ENCODE results near the gene ZNF362. TPM values are rescaled to one million over a fixed set of nuclear protein-coding genes. Genes with fewer than 3 reads are reported as not detected.

The ZNF362 gene
- total RNA-seq, 6 experiments from 2014 or later: 15.3 to 19.6 (median 17.0) TPM

DNA sequence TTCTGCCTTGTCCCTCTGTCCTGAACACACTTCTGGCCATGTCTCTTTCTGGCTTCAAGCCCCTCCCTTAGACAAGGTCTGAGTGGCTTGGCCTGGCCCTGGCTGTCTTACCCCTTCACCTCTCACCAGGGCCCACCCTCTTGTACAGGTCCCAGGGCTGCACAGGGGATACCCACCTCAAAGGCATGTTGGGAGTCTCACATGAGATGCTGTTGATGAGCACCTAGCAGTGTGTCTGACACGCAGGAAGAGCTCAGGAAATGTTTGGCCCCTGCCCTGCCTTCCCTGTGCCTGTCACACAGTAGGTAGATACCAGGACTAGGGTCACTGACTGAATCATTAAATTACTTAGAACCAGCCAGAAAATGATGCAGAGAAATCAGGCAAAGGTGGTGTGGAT lies 16.6 kb downstream of the ZNF362 start:
- TF ChIP-seq, protein P1, sequence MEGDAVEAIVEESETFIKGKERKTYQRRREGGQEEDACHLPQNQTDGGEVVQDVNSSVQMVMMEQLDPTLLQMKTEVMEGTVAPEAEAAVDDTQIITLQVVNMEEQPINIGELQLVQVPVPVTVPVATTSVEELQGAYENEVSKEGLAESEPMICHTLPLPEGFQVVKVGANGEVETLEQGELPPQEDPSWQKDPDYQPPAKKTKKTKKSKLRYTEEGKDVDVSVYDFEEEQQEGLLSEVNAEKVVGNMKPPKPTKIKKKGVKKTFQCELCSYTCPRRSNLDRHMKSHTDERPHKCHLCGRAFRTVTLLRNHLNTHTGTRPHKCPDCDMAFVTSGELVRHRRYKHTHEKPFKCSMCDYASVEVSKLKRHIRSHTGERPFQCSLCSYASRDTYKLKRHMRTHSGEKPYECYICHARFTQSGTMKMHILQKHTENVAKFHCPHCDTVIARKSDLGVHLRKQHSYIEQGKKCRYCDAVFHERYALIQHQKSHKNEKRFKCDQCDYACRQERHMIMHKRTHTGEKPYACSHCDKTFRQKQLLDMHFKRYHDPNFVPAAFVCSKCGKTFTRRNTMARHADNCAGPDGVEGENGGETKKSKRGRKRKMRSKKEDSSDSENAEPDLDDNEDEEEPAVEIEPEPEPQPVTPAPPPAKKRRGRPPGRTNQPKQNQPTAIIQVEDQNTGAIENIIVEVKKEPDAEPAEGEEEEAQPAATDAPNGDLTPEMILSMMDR (IDR thresholded peaks at IDR 0.05): no peak
- Mint-ChIP-seq H3K9me3 (no peaks in the 10 kb centered on the region), H3K4me3 (no peak overlapping the region), H3K27ac (no peak overlapping the region), H3K4me1 (ENCODE audit: low read depth) (peaks cover 4% of the 10 kb centered on the region), H3K27me3 (ENCODE audit: insufficient read depth) (no peaks in the 10 kb centered on the region; the same call in 1 of the 2 replicates), H3K36me3 (ENCODE audit: low read depth) (no peaks in the 10 kb centered on the region)
- no peak for DNase-seq

DNA sequence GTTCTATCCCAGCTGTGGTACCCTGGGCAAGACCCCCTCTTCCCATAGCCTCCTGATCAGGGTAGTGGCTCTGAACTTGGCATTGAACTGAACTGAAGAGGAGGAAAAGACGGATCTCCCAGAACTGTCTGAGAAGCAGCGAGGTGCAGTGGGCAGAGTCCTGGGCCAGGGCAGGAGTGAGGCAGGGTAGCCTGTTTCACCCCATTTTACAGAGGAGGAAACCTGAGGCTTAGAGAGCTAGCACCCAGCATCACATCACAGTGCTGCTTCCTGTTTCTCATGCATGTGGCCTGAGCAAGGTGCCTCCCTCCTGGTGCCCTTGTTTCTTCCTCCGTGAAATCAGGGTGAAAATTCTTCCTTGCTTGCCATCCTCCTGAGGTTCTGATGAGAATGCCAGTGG lies 17.1 kb downstream of the ZNF362 start:
- Mint-ChIP-seq H3K4me1 (ENCODE audit: low read depth) (no peaks in the 10 kb centered on the region), H3K36me3 (ENCODE audit: low read depth) (no peaks in the 10 kb centered on the region), H3K27me3 (ENCODE audit: insufficient read depth) (no peaks in the 10 kb centered on the region; the same call in 1 of the 2 replicates), H3K9me3 (no peaks in the 10 kb centered on the region), H3K4me3 (no peak overlapping the region), H3K27ac (no peak overlapping the region)
- TF ChIP-seq, protein P1 (IDR thresholded peaks at IDR 0.05): no peak
- DNase-seq: no peak

DNA sequence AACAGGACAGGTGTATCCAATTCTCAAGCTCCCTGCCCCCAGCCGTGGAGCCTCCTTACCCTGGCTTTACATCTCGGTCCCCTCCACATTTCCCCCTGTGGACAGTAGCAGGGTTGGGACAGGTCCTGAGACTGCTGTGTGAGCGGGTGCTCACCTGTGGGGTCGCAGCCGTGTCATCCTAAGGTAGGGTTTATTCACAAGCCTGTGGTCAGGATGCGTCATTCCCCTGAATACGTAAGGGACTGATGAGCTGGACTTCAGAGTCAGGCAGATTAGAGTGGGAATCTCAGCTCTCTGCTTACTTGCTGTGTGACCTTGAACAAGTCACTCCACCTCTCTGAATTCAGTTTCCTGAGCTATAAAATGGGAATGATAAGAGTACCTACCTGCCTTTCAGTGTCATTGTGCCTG lies 17.7 kb downstream of the ZNF362 start:
- no peak overlapping the region for H3K27ac Mint-ChIP-seq

DNA sequence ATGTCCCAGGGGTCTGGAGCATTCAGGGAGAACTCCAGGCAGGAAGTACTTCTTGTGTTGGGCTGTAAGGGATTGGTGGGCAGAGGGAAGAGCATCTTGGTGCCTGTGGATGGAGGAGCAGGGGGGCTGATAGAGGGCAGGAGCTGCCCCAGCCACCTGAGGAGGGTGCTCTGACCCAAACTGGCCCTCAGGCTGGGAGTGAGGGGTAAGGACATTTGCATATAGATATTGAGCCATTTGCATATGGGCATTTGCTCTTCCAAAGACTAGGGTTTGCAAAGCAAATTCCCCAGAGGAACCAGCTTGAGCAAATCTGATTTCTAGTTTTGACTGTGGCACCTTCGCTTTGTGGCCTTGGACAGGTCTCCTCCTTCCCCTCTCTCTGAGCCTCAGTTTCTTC lies 18.2 kb downstream of the ZNF362 start:
- H3K36me3 Mint-ChIP-seq (ENCODE audit: low read depth): no peaks in the 10 kb centered on the region
- no peaks in the 10 kb centered on the region for H3K4me1 Mint-ChIP-seq (ENCODE audit: low read depth)
- TF ChIP-seq, protein P1 (IDR thresholded peaks at IDR 0.05): no peak
- H3K27me3 Mint-ChIP-seq (ENCODE audit: insufficient read depth): no peaks in the 10 kb centered on the region; the same call in 1 of the 2 replicates
- DNase-seq: no peak
- H3K9me3 Mint-ChIP-seq: no peaks in the 10 kb centered on the region
- no peak overlapping the region for H3K4me3 Mint-ChIP-seq
- no peak overlapping the region for H3K27ac Mint-ChIP-seq

More for the DNA sequence above, 17.7 kb downstream of the ZNF362 start:
- TF ChIP-seq, protein P1 (IDR thresholded peaks at IDR 0.05): no peak
- no peaks in the 10 kb centered on the region for H3K4me1 Mint-ChIP-seq (ENCODE audit: low read depth)
- H3K4me3 Mint-ChIP-seq: no peak overlapping the region
- H3K27me3 Mint-ChIP-seq (ENCODE audit: insufficient read depth): no peaks in the 10 kb centered on the region; the same call in 1 of the 2 replicates
- H3K36me3 Mint-ChIP-seq (ENCODE audit: low read depth): no peaks in the 10 kb centered on the region
- H3K9me3 Mint-ChIP-seq: no peaks in the 10 kb centered on the region
- no peak for DNase-seq

GRCh38 chr1:33275195-33275594 lies 18.9 kb downstream of the ZNF362 start:
- DNase-seq: no peak
- Mint-ChIP-seq H3K9me3 (no peaks in the 10 kb centered on the region), H3K27me3 (ENCODE audit: insufficient read depth) (no peaks in the 10 kb centered on the region; the same call in 1 of the 2 replicates), H3K4me3 (no peak overlapping the region), H3K27ac (no peak overlapping the region), H3K4me1 (ENCODE audit: low read depth) (no peaks in the 10 kb centered on the region), H3K36me3 (ENCODE audit: low read depth) (no peaks in the 10 kb centered on the region)
- TF ChIP-seq, protein P1 (IDR thresholded peaks at IDR 0.05): no peak
